ENCODE results near the gene TINAG.

Gene TINAG

DNA sequence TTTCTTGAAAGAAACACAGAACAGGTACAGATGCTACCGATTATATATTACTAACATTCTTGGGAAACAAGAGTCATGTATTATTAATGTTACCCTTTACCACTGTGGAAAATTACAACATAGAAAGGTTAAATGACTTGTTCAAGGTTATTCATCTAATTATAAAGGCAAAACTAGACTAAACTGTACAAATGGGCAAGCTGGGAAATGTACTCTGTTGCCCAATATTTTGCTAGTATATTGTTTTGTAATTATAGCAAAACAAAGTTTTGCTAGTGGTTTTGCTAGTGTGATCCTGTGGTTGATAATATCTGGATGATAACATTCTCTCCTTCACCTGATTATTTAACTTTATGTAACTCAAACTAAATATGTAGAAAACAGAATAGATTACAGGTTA, 96.5 kb downstream of the TINAG start:
- Histone ChIP-seq H3K27ac (ENCODE audit: poor library complexity, severe bottlenecking) (no peak overlapping the region), H3K4me1 (ENCODE audit: insufficient read depth, poor library complexity, severe bottlenecking) (no peaks in the 10 kb centered on the region), H3K36me3 (ENCODE audit: low read depth) (no peaks in the 10 kb centered on the region), H3K4me3 (ENCODE audit: severe bottlenecking) (no peak overlapping the region), H3K27me3 (ENCODE audit: insufficient read depth, poor library complexity, severe bottlenecking) (no peaks in the 10 kb centered on the region), H3K9me3 (ENCODE audit: severe bottlenecking) (no peaks in the 10 kb centered on the region)
- TF ChIP-seq CTCF (IDR thresholded peaks at IDR 0.05; ENCODE audit: poor library complexity, severe bottlenecking), result no peak
- ATAC-seq (ENCODE audit: low read depth) (no peak), DNase-seq (ENCODE audit: low spot score) (no peak)

DNA sequence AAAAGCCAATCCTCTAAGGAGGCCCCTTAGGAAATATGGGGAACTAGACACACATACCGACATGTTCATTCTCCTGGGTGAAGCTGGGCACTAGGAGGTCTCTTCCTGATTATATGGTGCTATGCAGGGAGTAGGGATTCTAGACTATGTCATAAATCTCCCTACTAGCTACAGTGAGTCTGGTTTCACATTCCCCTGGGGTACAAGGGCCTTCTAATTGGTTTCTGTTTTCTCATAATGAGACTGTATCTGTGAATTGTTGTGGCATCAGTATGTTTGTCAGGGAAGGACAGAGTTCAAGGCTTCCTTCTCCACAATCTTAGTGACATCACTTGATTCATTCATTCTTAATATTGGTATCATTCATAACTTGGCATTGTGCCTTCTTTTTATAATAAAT, 103.5 kb downstream of the TINAG start:
- ATAC-seq (ENCODE audit: low read depth) (no peak), DNase-seq (ENCODE audit: low spot score) (no peak)
- Histone ChIP-seq H3K27ac (ENCODE audit: poor library complexity, severe bottlenecking) (no peak overlapping the region), H3K9me3 (ENCODE audit: severe bottlenecking) (no peaks in the 10 kb centered on the region), H3K27me3 (ENCODE audit: insufficient read depth, poor library complexity, severe bottlenecking) (no peaks in the 10 kb centered on the region), H3K4me3 (ENCODE audit: severe bottlenecking) (no peak overlapping the region), H3K36me3 (ENCODE audit: low read depth) (no peaks in the 10 kb centered on the region), H3K4me1 (ENCODE audit: insufficient read depth, poor library complexity, severe bottlenecking) (no peaks in the 10 kb centered on the region)
- no peak for TF ChIP-seq CTCF (IDR thresholded peaks at IDR 0.05; ENCODE audit: poor library complexity, severe bottlenecking)

DNA sequence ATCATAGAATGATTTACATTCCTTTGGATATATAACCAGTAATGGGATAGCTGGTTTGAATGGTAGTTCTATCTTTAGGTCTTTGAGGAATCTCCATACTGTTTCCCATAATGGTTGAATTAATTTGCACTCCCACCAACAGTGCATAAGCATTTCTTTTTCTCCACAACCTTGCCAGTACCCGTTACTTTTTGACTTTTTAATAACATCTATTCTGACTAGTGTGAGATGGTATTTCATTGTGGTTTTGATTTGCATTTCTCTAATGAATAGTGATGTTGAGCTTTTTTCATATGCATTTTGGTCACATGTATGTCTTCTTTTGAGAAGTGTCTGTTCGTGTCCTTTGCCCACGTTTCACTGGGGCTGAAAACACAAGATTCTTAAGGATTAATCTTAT, 107.3 kb downstream of the TINAG start:
- Histone ChIP-seq H3K27ac (ENCODE audit: poor library complexity, severe bottlenecking) (no peak overlapping the region), H3K4me1 (ENCODE audit: insufficient read depth, poor library complexity, severe bottlenecking) (peaks cover 12% of the 10 kb centered on the region), H3K36me3 (ENCODE audit: low read depth) (no peaks in the 10 kb centered on the region), H3K27me3 (ENCODE audit: insufficient read depth, poor library complexity, severe bottlenecking) (no peaks in the 10 kb centered on the region), H3K4me3 (ENCODE audit: severe bottlenecking) (no peak overlapping the region), H3K9me3 (ENCODE audit: severe bottlenecking) (no peaks in the 10 kb centered on the region)
- DNase-seq (ENCODE audit: low spot score) (no peak), ATAC-seq (ENCODE audit: low read depth) (no peak)
- no peak for TF ChIP-seq CTCF (IDR thresholded peaks at IDR 0.05; ENCODE audit: poor library complexity, severe bottlenecking)

DNA sequence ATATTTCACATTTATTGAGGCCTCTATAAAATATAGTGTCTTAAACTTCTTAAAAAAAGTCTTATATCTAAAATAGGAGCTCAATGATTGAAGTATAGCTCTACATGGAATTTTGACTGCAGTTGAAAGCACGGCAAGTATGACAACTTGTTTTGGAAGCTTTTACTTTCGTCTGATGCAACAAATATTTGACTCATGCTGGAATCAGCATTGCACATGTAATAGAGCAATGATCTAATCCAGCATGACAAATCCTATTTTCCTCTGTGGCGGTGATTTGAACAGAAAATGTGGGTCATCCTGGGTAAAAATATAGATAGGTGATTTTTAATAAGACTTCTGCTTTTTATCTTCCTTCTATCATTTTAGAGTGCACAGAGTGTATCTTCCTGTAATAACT, 111.6 kb downstream of the TINAG start:
- DNase-seq (ENCODE audit: low spot score) (no peak), ATAC-seq (ENCODE audit: low read depth) (peak; percentile 88)
- H3K27ac ChIP-seq (ENCODE audit: poor library complexity, severe bottlenecking), result peak overlapping the region; percentile 42
- H3K36me3 ChIP-seq (ENCODE audit: low read depth), result no peaks in the 10 kb centered on the region
- TF ChIP-seq CTCF (IDR thresholded peaks at IDR 0.05; ENCODE audit: poor library complexity, severe bottlenecking), result no peak
- peaks cover 15% of the 10 kb centered on the region for H3K4me1 ChIP-seq (ENCODE audit: insufficient read depth, poor library complexity, severe bottlenecking)
- no peaks in the 10 kb centered on the region for H3K9me3 ChIP-seq (ENCODE audit: severe bottlenecking)
- no peaks in the 10 kb centered on the region for H3K27me3 ChIP-seq (ENCODE audit: insufficient read depth, poor library complexity, severe bottlenecking)
- no peak overlapping the region for H3K4me3 ChIP-seq (ENCODE audit: severe bottlenecking)

- Histone ChIP-seq H3K36me3 (ENCODE audit: low read depth) (no peaks in the 10 kb centered on the region), H3K4me3 (ENCODE audit: severe bottlenecking) (no peak overlapping the region), H3K27me3 (ENCODE audit: insufficient read depth, poor library complexity, severe bottlenecking) (no peaks in the 10 kb centered on the region), H3K27ac (ENCODE audit: poor library complexity, severe bottlenecking) (no peak overlapping the region), H3K9me3 (ENCODE audit: severe bottlenecking) (no peaks in the 10 kb centered on the region), H3K4me1 (ENCODE audit: insufficient read depth, poor library complexity, severe bottlenecking) (no peaks in the 10 kb centered on the region)
- DNase-seq (ENCODE audit: low spot score), result no peak
- TF ChIP-seq CTCF (IDR thresholded peaks at IDR 0.05; ENCODE audit: poor library complexity, severe bottlenecking), result no peak
- ATAC-seq (ENCODE audit: low read depth), result no peak
Measured at GRCh38 chr6:54426995-54427394, 118.8 kb downstream of the TINAG start.

All from RWPE2 (cell line).